HG03558 (cell line): Measurements from ENCODE around the gene NPAS2.

Source experiments
- ATAC-seq: cut with Tn5 transposase; IDR thresholded peaks from one replicate; pipeline ENCODE4 v1.9.1; 2021; ENCODE audit warnings: moderate number of reproducible peaks; ENCODE audit not compliant: unreplicated experiment; ENCODE audit errors: extremely low read depth

Gene NPAS2

GRCh38 chr2:100819370-100820272 is at the start of gene NPAS2:
Gene NPAS2, plus strand, starts transcription at chr2:100820139. Its CDS starts 84,616 bp downstream, at chr2:100904755.
- ATAC-seq, result no peak

DNA sequence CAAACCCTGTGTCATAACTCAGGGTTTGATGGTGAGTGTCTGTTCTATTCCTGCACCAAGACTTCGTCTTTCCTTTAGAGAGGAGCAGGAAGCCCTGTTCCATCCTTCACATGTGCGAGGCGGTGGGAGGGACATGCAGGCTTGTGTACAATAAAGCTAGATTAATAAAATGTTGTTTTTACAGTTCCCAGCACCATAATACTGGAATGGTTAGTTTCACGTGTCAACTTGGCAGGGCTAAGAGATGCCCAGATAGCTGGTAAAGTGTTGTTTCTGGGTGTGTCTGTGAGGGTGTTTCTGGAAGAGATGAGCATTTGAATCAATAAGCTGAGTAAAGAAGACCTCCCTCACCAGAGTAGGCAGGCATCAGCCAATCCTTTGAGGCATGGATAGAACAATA is 48.8 kb upstream of the NPAS2 start:
- no peak for ATAC-seq

- no peak for ATAC-seq
These were observed 46.4 kb upstream of the NPAS2 start for GRCh38 chr2:100773538-100773937.

- ATAC-seq, result no peak
These were observed 43.5 kb upstream of the NPAS2 start for GRCh38 chr2:100776445-100776844.

GRCh38 chr2:100778637-100779450 is 41.1 kb upstream of the NPAS2 start:
- ATAC-seq, result no peak

GRCh38 chr2:100779908-100780202 is 40.1 kb upstream of the NPAS2 start:
- no peak for ATAC-seq

GRCh38 chr2:100780203-100781008 is 39.5 kb upstream of the NPAS2 start:
- no peak for ATAC-seq

DNA sequence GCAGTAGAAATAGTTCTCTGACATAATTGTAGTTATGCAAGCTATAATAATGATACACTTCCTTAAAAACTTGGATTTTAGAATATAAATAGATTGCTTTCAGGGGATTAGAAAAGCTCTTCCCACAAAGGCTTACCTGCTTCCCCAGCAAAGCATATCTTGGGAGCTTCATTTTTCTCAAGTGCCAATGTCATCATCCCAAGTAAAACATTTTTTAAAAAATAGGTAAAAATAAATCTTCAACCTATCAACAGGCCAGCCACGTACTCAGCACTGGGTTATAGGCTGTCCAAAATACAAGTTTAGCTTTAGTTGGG is 39.0 kb upstream of the NPAS2 start:
- no peak for ATAC-seq

DNA sequence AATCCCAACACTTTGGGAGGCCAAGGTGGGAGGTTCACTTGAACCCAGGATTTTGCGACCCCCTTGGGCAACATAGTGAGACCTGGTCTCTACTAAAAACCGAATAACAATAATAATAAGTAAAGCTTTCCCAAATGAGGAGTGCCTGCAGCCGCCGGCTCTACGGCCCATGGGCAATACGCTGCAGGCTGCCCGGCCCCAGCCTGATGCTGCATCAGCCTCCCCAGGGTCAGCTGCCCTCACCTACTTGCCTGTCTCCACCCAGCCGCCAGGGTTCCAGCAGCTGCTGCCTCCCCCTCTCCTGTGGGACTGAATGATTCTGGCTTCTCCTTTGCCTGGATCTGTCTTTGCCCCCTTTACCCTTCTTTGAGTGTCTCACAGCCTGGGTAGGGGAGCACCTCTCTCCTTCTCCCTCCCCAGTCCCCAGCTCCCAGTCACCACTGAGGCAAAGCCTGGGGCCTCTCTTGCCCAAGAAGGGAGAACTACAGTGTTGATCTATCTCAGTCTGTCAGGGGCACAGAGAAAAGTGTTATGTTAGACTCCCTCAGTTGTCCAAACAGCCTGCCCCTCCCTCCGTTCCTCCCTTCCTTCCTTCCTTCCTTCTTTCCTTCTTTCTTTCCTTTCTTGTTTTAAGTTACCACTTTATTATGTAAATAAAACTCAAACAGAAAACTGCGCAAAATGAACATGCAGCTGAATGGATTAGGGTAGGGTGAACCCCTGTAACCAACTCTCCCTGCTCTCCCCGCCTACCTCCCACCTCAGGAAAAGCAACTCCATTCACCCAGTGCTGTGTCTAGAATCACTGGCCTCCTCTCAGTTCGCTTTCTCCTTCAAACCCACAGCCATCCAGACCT is 38.2 kb upstream of the NPAS2 start:
- ATAC-seq, result no peak

GRCh38 chr2:100782380-100782878 is 37.5 kb upstream of the NPAS2 start:
- no peak for ATAC-seq

- no peak for ATAC-seq
These were observed 36.0 kb upstream of the NPAS2 start for GRCh38 chr2:100783987-100784386.

DNA sequence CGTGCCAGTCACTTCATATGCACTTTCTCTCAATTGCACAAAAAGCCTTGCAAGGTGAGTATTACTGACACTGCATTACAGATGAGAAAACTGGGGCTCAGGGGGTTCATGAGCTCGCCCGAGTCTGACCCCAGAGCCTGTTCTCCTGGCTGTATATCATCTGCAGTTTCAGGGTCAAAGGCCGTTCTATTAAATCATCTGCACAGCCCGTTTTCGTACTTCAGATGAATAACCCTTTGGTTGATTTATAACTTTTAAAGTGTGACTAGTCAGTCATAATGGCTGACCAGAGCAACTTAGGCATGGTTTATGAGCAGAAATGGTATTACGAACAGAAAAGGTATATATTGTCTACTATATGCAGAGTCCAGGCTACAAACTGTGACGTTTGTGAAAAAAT is 35.3 kb upstream of the NPAS2 start:
- ATAC-seq, result no peak

GRCh38 chr2:100785626-100786296 is 34.2 kb upstream of the NPAS2 start:
- no peak for ATAC-seq

DNA sequence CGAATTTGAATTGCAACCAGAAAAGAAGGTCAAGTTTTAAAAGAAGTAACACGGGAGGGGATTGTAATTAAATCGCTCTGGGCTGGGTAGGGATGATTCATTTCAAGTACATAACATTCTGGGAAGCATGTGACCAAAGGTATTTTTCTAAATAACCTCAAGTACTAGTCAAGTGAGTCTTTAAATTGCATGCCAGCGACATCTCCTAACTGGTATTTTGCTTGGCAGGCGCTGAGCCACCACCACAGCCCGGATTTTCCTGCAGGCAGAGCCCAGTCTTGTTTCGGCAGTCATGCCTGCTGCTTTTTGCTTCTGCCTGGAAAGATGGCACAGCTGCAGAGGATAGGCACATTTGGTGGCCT is 33.7 kb upstream of the NPAS2 start:
- no peak for ATAC-seq

DNA sequence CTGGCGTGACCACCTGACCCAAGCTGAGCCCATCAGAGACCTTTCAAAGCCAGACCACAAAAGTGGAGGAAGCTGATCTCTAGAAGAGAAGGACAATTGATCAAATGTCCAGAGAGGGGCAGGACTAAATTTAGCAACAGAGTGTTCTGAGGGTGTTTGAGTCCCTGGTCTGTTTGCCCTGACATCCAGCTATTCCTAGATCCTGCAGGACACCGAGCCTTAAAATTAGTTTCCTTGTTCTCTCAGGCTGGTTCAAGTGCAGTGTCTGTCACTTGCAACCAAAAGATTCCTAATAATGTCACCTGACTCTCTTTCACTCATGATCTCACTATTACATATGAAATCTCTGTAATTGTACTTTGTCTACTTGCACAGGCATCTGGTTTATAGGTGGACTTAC is 33.0 kb upstream of the NPAS2 start:
- no peak for ATAC-seq

DNA sequence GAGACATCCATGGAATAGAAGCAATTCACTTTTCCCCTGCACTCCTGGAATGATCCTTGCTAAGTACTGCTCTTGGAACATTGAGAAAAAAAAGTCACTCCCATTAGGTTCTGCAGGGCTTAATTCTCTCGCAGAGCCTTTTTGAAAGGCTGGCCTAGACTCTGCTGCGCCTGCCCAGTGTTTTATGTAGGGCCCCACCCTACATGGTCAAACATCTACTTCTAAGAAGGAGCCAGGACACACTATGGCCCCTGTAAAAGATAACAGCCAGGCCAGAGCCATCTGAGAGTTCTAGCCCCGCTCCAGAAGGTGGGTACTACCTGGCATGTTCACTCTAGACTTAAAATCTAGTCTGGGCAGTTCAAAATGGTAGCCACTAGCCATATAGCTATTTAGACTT is 30.6 kb upstream of the NPAS2 start:
- no peak for ATAC-seq

DNA sequence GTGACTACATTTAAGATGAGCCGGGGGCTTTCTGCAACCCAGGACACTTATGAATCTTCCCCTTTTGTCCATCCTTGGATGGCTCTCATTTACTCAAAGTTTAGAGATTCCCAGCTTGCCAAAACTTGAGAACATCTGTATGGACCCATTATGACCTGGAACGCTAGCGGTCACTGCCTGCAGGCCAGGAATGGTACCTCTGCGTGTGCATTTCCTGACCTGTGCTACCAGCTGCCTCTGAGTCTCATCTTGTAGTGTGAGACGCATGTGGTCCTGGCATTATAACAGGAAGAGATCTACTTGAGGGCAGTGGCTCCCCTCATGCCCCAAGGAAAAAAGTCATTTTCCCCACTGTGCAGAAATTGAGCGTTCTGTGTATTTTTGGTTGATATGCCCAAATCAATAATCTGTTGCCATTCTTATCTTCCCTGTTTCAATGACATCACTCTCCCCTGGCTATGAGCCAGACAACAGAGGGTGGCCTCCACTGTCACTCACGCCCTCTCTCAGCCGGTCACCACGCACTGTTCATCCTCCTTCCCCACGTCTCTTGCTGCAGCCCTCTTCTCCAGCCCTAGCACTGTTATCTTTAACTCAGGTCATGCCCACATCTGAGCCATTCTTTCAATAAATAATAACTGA is 28.5 kb upstream of the NPAS2 start:
- no peak for ATAC-seq

- no peak for ATAC-seq
These were observed 28.0 kb upstream of the NPAS2 start for GRCh38 chr2:100791936-100792308.

- ATAC-seq, result no peak
These were observed 26.7 kb upstream of the NPAS2 start for GRCh38 chr2:100793220-100793619.
